SU-DHL-6 (cell line): ENCODE results near the gene CHN1.

Experiments
- H2AFZ ChIP-seq: fragments of 200-600 bp; sonication (generic); 2 replicates; pipeline ENCODE4 v1.6.1; 2014; ENCODE audit warnings: low read depth, mild to moderate bottlenecking, moderate library complexity, mixed read lengths, antibody characterized with exemption, low read length; ENCODE audit not compliant: severe bottlenecking
- H3F3A ChIP-seq: fragments of 200-600 bp; shearing (Covaris generic); 2 replicates; pipeline ENCODE4 v1.6.0; 2016; ENCODE audit warnings: antibody characterized with exemption, mild to moderate bottlenecking; ENCODE audit not compliant: insufficient read depth
- H3K27ac ChIP-seq: fragments of 200-600 bp; sonication (generic); 2 replicates; pipeline ENCODE4 v1.5.1; 2016; ENCODE audit warnings: low read depth, mild to moderate bottlenecking, low read length, moderate library complexity, mixed read lengths
- H3K27me3 ChIP-seq: fragments of 200-600 bp; sonication (generic), shearing (Covaris generic); 2 replicates; pipeline ENCODE4 v1.6.0; 2014; ENCODE audit warnings: mild to moderate bottlenecking, low read length
- H3K36me3 ChIP-seq: fragments of 200-600 bp; sonication (generic); 2 replicates; pipeline ENCODE4 v1.6.1; 2014; ENCODE audit warnings: mild to moderate bottlenecking, low read length, mixed read lengths
- H3K4me2 ChIP-seq: fragments of 300-600, 200-600 bp; shearing (Covaris generic), sonication (generic); 2 replicates; pipeline ENCODE4 v1.6.0; 2014; ENCODE audit warnings: low read length, low read depth, mild to moderate bottlenecking; ENCODE audit not compliant: poor library complexity, severe bottlenecking
- H3K4me3 ChIP-seq: fragments of 200-600 bp; sonication (generic); 2 replicates; pipeline ENCODE4 v1.5.1; 2014; ENCODE audit warnings: antibody characterized with exemption, low read length, mild to moderate bottlenecking, mixed read lengths; ENCODE audit not compliant: insufficient read depth, poor library complexity, severe bottlenecking
- H3K79me2 ChIP-seq: fragments of 200-600 bp; sonication (generic); 2 replicates; pipeline ENCODE4 v1.6.1; 2014; ENCODE audit warnings: mild to moderate bottlenecking, low read length, moderate library complexity; ENCODE audit not compliant: insufficient read depth
- H3K9ac ChIP-seq: fragments of 200-600 bp; sonication (generic); 2 replicates; pipeline ENCODE4 v1.7.0; 2014; ENCODE audit warnings: mild to moderate bottlenecking, low read length
- H3K9me2 ChIP-seq: fragments of 200-600 bp; sonication (generic); replicated peaks from 2 replicates; pipeline ENCODE4 v1.6.1; 2014; ENCODE audit warnings: low read length; ENCODE audit not compliant: insufficient read depth
- H3K9me3 ChIP-seq: fragments of 200-600 bp; sonication (generic); 2 replicates; pipeline ENCODE4 v1.6.1; 2014; ENCODE audit warnings: low read length, mixed read lengths; ENCODE audit not compliant: insufficient read depth
- H4K20me1 ChIP-seq: fragments of 200-600 bp; sonication (generic); 2 replicates; pipeline ENCODE4 v1.6.1; 2014; ENCODE audit warnings: low read depth, mild to moderate bottlenecking, antibody characterized with exemption, low read length, moderate library complexity, mixed read lengths
- EZH2phosphoT487 ChIP-seq: fragments of 200-600 bp; sonication (generic), shearing (Covaris generic); conservative IDR thresholded peaks from 2 replicates; pipeline ENCODE4 v1.6.1; 2018; ENCODE audit warnings: mild to moderate bottlenecking, antibody characterized with exemption, low read length, moderate library complexity, mixed read lengths
- TF ChIP-seq, protein P1 (sequence below): fragments of 200-600 bp; sonication (generic); IDR thresholded peaks from one replicate; pipeline ENCODE4 v1.5.1; 2017; ENCODE audit warnings: antibody characterized with exemption, mild to moderate bottlenecking, low read length, moderate library complexity; ENCODE audit not compliant: insufficient read depth, poor library complexity, severe bottlenecking

The CHN1 gene

GRCh38 chr2:174846218-174846617 is 159.0 kb downstream of the CHN1 start:
- no peak overlapping the region for H2AFZ ChIP-seq
- no peaks in the 10 kb centered on the region for H3K79me2 ChIP-seq
- no peaks in the 10 kb centered on the region for H3K9me2 ChIP-seq
- no peaks in the 10 kb centered on the region for H4K20me1 ChIP-seq
- no peaks in the 10 kb centered on the region for H3K36me3 ChIP-seq
- H3K27me3 ChIP-seq: no peaks in the 10 kb centered on the region
- H3F3A ChIP-seq: no peaks in the 10 kb centered on the region
- no peak overlapping the region for H3K27ac ChIP-seq
- no peaks in the 10 kb centered on the region for H3K9me3 ChIP-seq
- TF ChIP-seq, protein P1, sequence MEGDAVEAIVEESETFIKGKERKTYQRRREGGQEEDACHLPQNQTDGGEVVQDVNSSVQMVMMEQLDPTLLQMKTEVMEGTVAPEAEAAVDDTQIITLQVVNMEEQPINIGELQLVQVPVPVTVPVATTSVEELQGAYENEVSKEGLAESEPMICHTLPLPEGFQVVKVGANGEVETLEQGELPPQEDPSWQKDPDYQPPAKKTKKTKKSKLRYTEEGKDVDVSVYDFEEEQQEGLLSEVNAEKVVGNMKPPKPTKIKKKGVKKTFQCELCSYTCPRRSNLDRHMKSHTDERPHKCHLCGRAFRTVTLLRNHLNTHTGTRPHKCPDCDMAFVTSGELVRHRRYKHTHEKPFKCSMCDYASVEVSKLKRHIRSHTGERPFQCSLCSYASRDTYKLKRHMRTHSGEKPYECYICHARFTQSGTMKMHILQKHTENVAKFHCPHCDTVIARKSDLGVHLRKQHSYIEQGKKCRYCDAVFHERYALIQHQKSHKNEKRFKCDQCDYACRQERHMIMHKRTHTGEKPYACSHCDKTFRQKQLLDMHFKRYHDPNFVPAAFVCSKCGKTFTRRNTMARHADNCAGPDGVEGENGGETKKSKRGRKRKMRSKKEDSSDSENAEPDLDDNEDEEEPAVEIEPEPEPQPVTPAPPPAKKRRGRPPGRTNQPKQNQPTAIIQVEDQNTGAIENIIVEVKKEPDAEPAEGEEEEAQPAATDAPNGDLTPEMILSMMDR: no peak
- TF ChIP-seq EZH2phosphoT487: no peak
- H3K4me3 ChIP-seq: no peak overlapping the region
- no peak overlapping the region for H3K9ac ChIP-seq
- H3K4me2 ChIP-seq: no peak overlapping the region

GRCh38 chr2:174844295-174844708 is 160.9 kb downstream of the CHN1 start:
- no peak overlapping the region for H3K4me2 ChIP-seq
- H3K27me3 ChIP-seq: no peaks in the 10 kb centered on the region
- H3K36me3 ChIP-seq: no peaks in the 10 kb centered on the region
- H3K4me3 ChIP-seq: no peak overlapping the region
- H4K20me1 ChIP-seq: no peaks in the 10 kb centered on the region
- H3F3A ChIP-seq: no peaks in the 10 kb centered on the region
- no peak overlapping the region for H3K9ac ChIP-seq
- no peaks in the 10 kb centered on the region for H3K79me2 ChIP-seq
- no peaks in the 10 kb centered on the region for H3K9me2 ChIP-seq
- no peak for TF ChIP-seq EZH2phosphoT487
- TF ChIP-seq, protein P1: no peak
- no peak overlapping the region for H3K27ac ChIP-seq
- no peaks in the 10 kb centered on the region for H3K9me3 ChIP-seq
- no peak overlapping the region for H2AFZ ChIP-seq

GRCh38 chr2:174842496-174842895 is 162.7 kb downstream of the CHN1 start:
- Histone ChIP-seq H3K4me3 (no peak overlapping the region), H3K9ac (no peak overlapping the region), H3K9me2 (no peaks in the 10 kb centered on the region), H2AFZ (no peak overlapping the region), H3K9me3 (no peaks in the 10 kb centered on the region), H3K4me2 (no peak overlapping the region), H3F3A (no peaks in the 10 kb centered on the region), H3K27me3 (no peaks in the 10 kb centered on the region), H4K20me1 (no peaks in the 10 kb centered on the region), H3K27ac (no peak overlapping the region), H3K36me3 (no peaks in the 10 kb centered on the region), H3K79me2 (no peaks in the 10 kb centered on the region)
- TF ChIP-seq EZH2phosphoT487: no peak
- TF ChIP-seq, protein P1: no peak
